ENCODE measurements around the gene KCTD7. TPM values are rescaled to one million over a fixed set of nuclear protein-coding genes. Genes with fewer than 3 reads are reported as not detected.
"Not testable (repeated sequence)": the region's sequence is repeated elsewhere in the genome, so short reads cannot be mapped to it uniquely, and the experiment has no call there.

KCTD7 gene
- total and polyA plus RNA-seq, 2 of the 13 experiments (the other 11 are each of a cell fraction or from before 2014, with no cell fraction given), result 7.3 to 13.5 TPM

- in situ Hi-C loops (cut with HindIII; ENCODE audit: extremely low pct_ligation_motif_present, low pct_unique_long_range_greater_than_20kb); H2AFZ ChIP-seq (ENCODE audit: low read length); H3K27me3 ChIP-seq (ENCODE audit: control insufficient read depth in 1 of 2, insufficient read depth in 2 of 2, low read length in 2 of 2); H3K36me3 ChIP-seq (replicated peaks in 1 of 2; ENCODE audit: control insufficient read depth in 1 of 2, insufficient read depth in 2 of 2, low read length in 2 of 2); CTCF ChIA-PET (ENCODE audit: low intra/inter-chr PET ratio, low total read pairs); H4K20me1 ChIP-seq (ENCODE audit: insufficient read depth, low read length); BruUV-seq (replicated peaks); H3K9me3 ChIP-seq (ENCODE audit: low read length): not testable (repeated sequence)
- WGBS (ENCODE audit: low lambda C conversion rate), result 4% methylated on average over 16 of the region's 28 CpGs
- intact Hi-C loops (cut with micrococcal nuclease; ENCODE audit: unreplicated experiment), result loop anchor here (10.0 kb wide), 1 partner anchor 100 kb away; no protein-coding TSS in a partner anchor
- POLR2A ChIA-PET, result interaction anchor here (0.8 to 3.0 kb wide), 12 partner anchors 10 to 190 kb away, joined by 3 to 30 read pairs (median 4); partner anchors contain the start of gene KCTD7
- ATAC-seq (peak; percentile 64), FAIRE-seq (peak; percentile 30), DNase-seq (ENCODE audit: low spot score) (peak; percentile 32)
- peak overlapping the region; percentile 86 for H3K4me2 ChIP-seq (ENCODE audit: low read depth, low read length)
- H3K9ac ChIP-seq (ENCODE audit: insufficient read depth, low read depth, low read length), result peak overlapping the region; percentile 87
- peaks cover 21% of the 10 kb centered on the region for H3K4me1 ChIP-seq (ENCODE audit: insufficient read depth, low read length)
- H3K79me2 ChIP-seq (ENCODE audit: insufficient read depth, low read length), result peaks cover 43% of the 10 kb centered on the region
- H3K4me3 ChIP-seq (replicated peaks in 1 of 3; ENCODE audit: insufficient read depth in 1 of 3, low read depth in 2 of 3, low read length in 3 of 3), result peak overlapping the region; percentile 83 to 94 (median 91)
- TF ChIP-seq, protein P1, sequence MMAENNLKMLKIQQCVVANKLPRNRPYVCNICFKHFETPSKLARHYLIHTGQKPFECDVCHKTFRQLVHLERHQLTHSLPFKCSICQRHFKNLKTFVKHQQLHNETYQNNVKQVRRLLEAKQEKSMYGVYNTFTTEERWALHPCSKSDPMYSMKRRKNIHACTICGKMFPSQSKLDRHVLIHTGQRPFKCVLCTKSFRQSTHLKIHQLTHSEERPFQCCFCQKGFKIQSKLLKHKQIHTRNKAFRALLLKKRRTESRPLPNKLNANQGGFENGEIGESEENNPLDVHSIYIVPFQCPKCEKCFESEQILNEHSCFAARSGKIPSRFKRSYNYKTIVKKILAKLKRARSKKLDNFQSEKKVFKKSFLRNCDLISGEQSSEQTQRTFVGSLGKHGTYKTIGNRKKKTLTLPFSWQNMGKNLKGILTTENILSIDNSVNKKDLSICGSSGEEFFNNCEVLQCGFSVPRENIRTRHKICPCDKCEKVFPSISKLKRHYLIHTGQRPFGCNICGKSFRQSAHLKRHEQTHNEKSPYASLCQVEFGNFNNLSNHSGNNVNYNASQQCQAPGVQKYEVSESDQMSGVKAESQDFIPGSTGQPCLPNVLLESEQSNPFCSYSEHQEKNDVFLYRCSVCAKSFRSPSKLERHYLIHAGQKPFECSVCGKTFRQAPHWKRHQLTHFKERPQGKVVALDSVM (CRISPR knock-in tag; IDR thresholded peaks at IDR 0.05), result peak; percentile 87
- 0 out of 2 replicates have a peak, but pooled peaks have one; percentile 53 for TF ChIP-seq ZNF552 (CRISPR knock-in tag; IDR thresholded peaks at IDR 0.05; ENCODE audit: borderline replicate concordance)
- H3K27ac ChIP-seq (ENCODE audit: extremely low read length, insufficient read depth, low read length), result peak overlapping the region; percentile 94
Measured at GRCh38 chr7:66655113-66655806, 26.6 kb downstream of the KCTD7 start.

- DNase-seq (ENCODE audit: low spot score); H3K9me3 ChIP-seq (ENCODE audit: low read length); H4K20me1 ChIP-seq (ENCODE audit: insufficient read depth, low read length); ATAC-seq; CTCF ChIA-PET (ENCODE audit: low intra/inter-chr PET ratio, low total read pairs); FAIRE-seq; H3K27ac ChIP-seq (ENCODE audit: extremely low read length, insufficient read depth, low read length); BruUV-seq (replicated peaks); H3K36me3 ChIP-seq (replicated peaks in 1 of 2; ENCODE audit: control insufficient read depth in 1 of 2, insufficient read depth in 2 of 2, low read length in 2 of 2); in situ Hi-C loops (cut with HindIII; ENCODE audit: extremely low pct_ligation_motif_present, low pct_unique_long_range_greater_than_20kb); H2AFZ ChIP-seq (ENCODE audit: low read length); H3K27me3 ChIP-seq (ENCODE audit: control insufficient read depth in 1 of 2, insufficient read depth in 2 of 2, low read length in 2 of 2): not testable (repeated sequence)
- peaks cover 21% of the 10 kb centered on the region for H3K4me1 ChIP-seq (ENCODE audit: insufficient read depth, low read length)
- POLR2A ChIA-PET, result interaction anchor here (0.6 to 3.0 kb wide), 3 partner anchors 28 to 625 kb away, joined by 3 to 30 read pairs (median 3); partner anchors contain the start of gene KCTD7
- H3K4me3 ChIP-seq (replicated peaks in 1 of 3; ENCODE audit: insufficient read depth in 1 of 3, low read depth in 2 of 3, low read length in 3 of 3), result peak overlapping the region; percentile 83 to 94 (median 91); a peak in 4 of 6 replicates
- WGBS (ENCODE audit: low lambda C conversion rate), result 71% methylated on average over 11 of the region's 11 CpGs
- peaks cover 43% of the 10 kb centered on the region for H3K79me2 ChIP-seq (ENCODE audit: insufficient read depth, low read length)
- peak overlapping the region; percentile 86 for H3K4me2 ChIP-seq (ENCODE audit: low read depth, low read length)
- intact Hi-C loops (cut with micrococcal nuclease; ENCODE audit: unreplicated experiment), result loop anchor here (10.0 kb wide), 1 partner anchor 101 kb away; no protein-coding TSS in a partner anchor
- H3K9ac ChIP-seq (ENCODE audit: insufficient read depth, low read depth, low read length), result peak overlapping the region; percentile 87; the same call in 1 of the 2 replicates
Measured at GRCh38 chr7:66655826-66656485, 27.3 kb downstream of the KCTD7 start.

Data from HepG2 (cell line).